Measurements from ENCODE around the gene CADM1.

Gene CADM1

GRCh38 chr11:115530752-115531151 lies 26.5 kb upstream of the CADM1 start:
- Histone ChIP-seq H3K4me1 (ENCODE audit: control insufficient read depth in 1 of 2, insufficient read depth in 2 of 2, low read length in 2 of 2) (no peaks in the 10 kb centered on the region), H3K27me3 (ENCODE audit: low read depth, low read length) (no peaks in the 10 kb centered on the region), H3K36me3 (ENCODE audit: control insufficient read depth in 1 of 2, insufficient read depth in 2 of 2, low read length in 2 of 2) (no peaks in the 10 kb centered on the region), H3K27ac (ENCODE audit: low read length) (no peak overlapping the region), H3K9me3 (ENCODE audit: control insufficient read depth in 1 of 2, low read length in 2 of 2) (no peaks in the 10 kb centered on the region), H3K4me3 (ENCODE audit: low read depth in 1 of 2, low read length in 2 of 2) (no peak overlapping the region)

- Histone ChIP-seq H3K4me1 (ENCODE audit: control insufficient read depth in 1 of 2, insufficient read depth in 2 of 2, low read length in 2 of 2) (no peaks in the 10 kb centered on the region), H3K9me3 (ENCODE audit: control insufficient read depth in 1 of 2, low read length in 2 of 2) (no peaks in the 10 kb centered on the region), H3K4me3 (ENCODE audit: low read depth in 1 of 2, low read length in 2 of 2) (no peak overlapping the region), H3K27me3 (ENCODE audit: low read depth, low read length) (no peaks in the 10 kb centered on the region), H3K27ac (ENCODE audit: low read length) (no peak overlapping the region), H3K36me3 (ENCODE audit: control insufficient read depth in 1 of 2, insufficient read depth in 2 of 2, low read length in 2 of 2) (no peaks in the 10 kb centered on the region)
Measured at GRCh38 chr11:115528225-115528624, 24.0 kb upstream of the CADM1 start.

GRCh38 chr11:115527534-115528125 lies 23.4 kb upstream of the CADM1 start:
- Histone ChIP-seq H3K9me3 (ENCODE audit: control insufficient read depth in 1 of 2, low read length in 2 of 2) (no peaks in the 10 kb centered on the region), H3K4me1 (ENCODE audit: control insufficient read depth in 1 of 2, insufficient read depth in 2 of 2, low read length in 2 of 2) (no peaks in the 10 kb centered on the region), H3K36me3 (ENCODE audit: control insufficient read depth in 1 of 2, insufficient read depth in 2 of 2, low read length in 2 of 2) (no peaks in the 10 kb centered on the region), H3K27ac (ENCODE audit: low read length) (no peak overlapping the region), H3K27me3 (ENCODE audit: low read depth, low read length) (no peaks in the 10 kb centered on the region), H3K4me3 (ENCODE audit: low read depth in 1 of 2, low read length in 2 of 2) (no peak overlapping the region)

- Histone ChIP-seq H3K4me1 (ENCODE audit: control insufficient read depth in 1 of 2, insufficient read depth in 2 of 2, low read length in 2 of 2) (no peaks in the 10 kb centered on the region), H3K27me3 (ENCODE audit: low read depth, low read length) (no peaks in the 10 kb centered on the region), H3K27ac (ENCODE audit: low read length) (no peak overlapping the region), H3K9me3 (ENCODE audit: control insufficient read depth in 1 of 2, low read length in 2 of 2) (no peaks in the 10 kb centered on the region), H3K4me3 (ENCODE audit: low read depth in 1 of 2, low read length in 2 of 2) (no peak overlapping the region), H3K36me3 (ENCODE audit: control insufficient read depth in 1 of 2, insufficient read depth in 2 of 2, low read length in 2 of 2) (no peaks in the 10 kb centered on the region)
Measured at GRCh38 chr11:115525531-115526006, 21.4 kb upstream of the CADM1 start.

- H3K27me3 ChIP-seq (ENCODE audit: low read depth, low read length) = no peaks in the 10 kb centered on the region
- no peak overlapping the region for H3K4me3 ChIP-seq (ENCODE audit: low read depth in 1 of 2, low read length in 2 of 2)
- no peaks in the 10 kb centered on the region for H3K4me1 ChIP-seq (ENCODE audit: control insufficient read depth in 1 of 2, insufficient read depth in 2 of 2, low read length in 2 of 2)
- no peaks in the 10 kb centered on the region for H3K36me3 ChIP-seq (ENCODE audit: control insufficient read depth in 1 of 2, insufficient read depth in 2 of 2, low read length in 2 of 2)
- no peaks in the 10 kb centered on the region for H3K9me3 ChIP-seq (ENCODE audit: control insufficient read depth in 1 of 2, low read length in 2 of 2)
- no peak overlapping the region for H3K27ac ChIP-seq (ENCODE audit: low read length)
Measured at GRCh38 chr11:115524572-115524971, 20.4 kb upstream of the CADM1 start.

- Histone ChIP-seq H3K9me3 (ENCODE audit: control insufficient read depth in 1 of 2, low read length in 2 of 2) (no peaks in the 10 kb centered on the region), H3K4me3 (ENCODE audit: low read depth in 1 of 2, low read length in 2 of 2) (no peak overlapping the region), H3K36me3 (ENCODE audit: control insufficient read depth in 1 of 2, insufficient read depth in 2 of 2, low read length in 2 of 2) (no peaks in the 10 kb centered on the region), H3K27me3 (ENCODE audit: low read depth, low read length) (no peaks in the 10 kb centered on the region), H3K27ac (ENCODE audit: low read length) (no peak overlapping the region), H3K4me1 (ENCODE audit: control insufficient read depth in 1 of 2, insufficient read depth in 2 of 2, low read length in 2 of 2) (no peaks in the 10 kb centered on the region)
Measured at GRCh38 chr11:115523727-115524399, 19.6 kb upstream of the CADM1 start.

GRCh38 chr11:115522302-115522701 lies 18.1 kb upstream of the CADM1 start:
- Histone ChIP-seq H3K27ac (ENCODE audit: low read length) (no peak overlapping the region), H3K27me3 (ENCODE audit: low read depth, low read length) (no peaks in the 10 kb centered on the region), H3K9me3 (ENCODE audit: control insufficient read depth in 1 of 2, low read length in 2 of 2) (no peaks in the 10 kb centered on the region), H3K4me3 (ENCODE audit: low read depth in 1 of 2, low read length in 2 of 2) (no peak overlapping the region), H3K36me3 (ENCODE audit: control insufficient read depth in 1 of 2, insufficient read depth in 2 of 2, low read length in 2 of 2) (no peaks in the 10 kb centered on the region), H3K4me1 (ENCODE audit: control insufficient read depth in 1 of 2, insufficient read depth in 2 of 2, low read length in 2 of 2) (no peaks in the 10 kb centered on the region)

- H3K27me3 ChIP-seq (ENCODE audit: low read depth, low read length) = no peaks in the 10 kb centered on the region
- no peak overlapping the region for H3K4me3 ChIP-seq (ENCODE audit: low read depth in 1 of 2, low read length in 2 of 2)
- H3K36me3 ChIP-seq (ENCODE audit: control insufficient read depth in 1 of 2, insufficient read depth in 2 of 2, low read length in 2 of 2) = no peaks in the 10 kb centered on the region
- no peaks in the 10 kb centered on the region for H3K9me3 ChIP-seq (ENCODE audit: control insufficient read depth in 1 of 2, low read length in 2 of 2)
- H3K27ac ChIP-seq (ENCODE audit: low read length) = no peak overlapping the region
- H3K4me1 ChIP-seq (ENCODE audit: control insufficient read depth in 1 of 2, insufficient read depth in 2 of 2, low read length in 2 of 2) = no peaks in the 10 kb centered on the region
Measured at GRCh38 chr11:115521825-115522224, 17.6 kb upstream of the CADM1 start.

- no peaks in the 10 kb centered on the region for H3K4me1 ChIP-seq (ENCODE audit: control insufficient read depth in 1 of 2, insufficient read depth in 2 of 2, low read length in 2 of 2)
Measured at GRCh38 chr11:115518983-115519628, 14.9 kb upstream of the CADM1 start.

GRCh38 chr11:115515647-115516395 lies 11.6 kb upstream of the CADM1 start:
- Histone ChIP-seq H3K27me3 (ENCODE audit: low read depth, low read length) (no peaks in the 10 kb centered on the region), H3K4me3 (ENCODE audit: low read depth in 1 of 2, low read length in 2 of 2) (no peak overlapping the region), H3K9me3 (ENCODE audit: control insufficient read depth in 1 of 2, low read length in 2 of 2) (no peaks in the 10 kb centered on the region), H3K36me3 (ENCODE audit: control insufficient read depth in 1 of 2, insufficient read depth in 2 of 2, low read length in 2 of 2) (no peaks in the 10 kb centered on the region), H3K4me1 (ENCODE audit: control insufficient read depth in 1 of 2, insufficient read depth in 2 of 2, low read length in 2 of 2) (no peaks in the 10 kb centered on the region), H3K27ac (ENCODE audit: low read length) (no peak overlapping the region)

More at GRCh38 chr11:115518983-115519628, 14.9 kb upstream of the CADM1 start:
- no peak overlapping the region for H3K27ac ChIP-seq (ENCODE audit: low read length)
- no peak overlapping the region for H3K4me3 ChIP-seq (ENCODE audit: low read depth in 1 of 2, low read length in 2 of 2)
- H3K27me3 ChIP-seq (ENCODE audit: low read depth, low read length) = no peaks in the 10 kb centered on the region
- H3K36me3 ChIP-seq (ENCODE audit: control insufficient read depth in 1 of 2, insufficient read depth in 2 of 2, low read length in 2 of 2) = no peaks in the 10 kb centered on the region
- no peaks in the 10 kb centered on the region for H3K9me3 ChIP-seq (ENCODE audit: control insufficient read depth in 1 of 2, low read length in 2 of 2)

GRCh38 chr11:115506954-115507675 lies 2.9 kb upstream of the CADM1 start:
- Histone ChIP-seq H3K4me3 (ENCODE audit: low read depth in 1 of 2, low read length in 2 of 2) (no peak overlapping the region), H3K4me1 (ENCODE audit: control insufficient read depth in 1 of 2, insufficient read depth in 2 of 2, low read length in 2 of 2) (peaks cover 0 to 9% of the 10 kb centered on the region in 2 donors), H3K27ac (ENCODE audit: low read length) (no peak overlapping the region), H3K36me3 (ENCODE audit: control insufficient read depth in 1 of 2, insufficient read depth in 2 of 2, low read length in 2 of 2) (no peaks in the 10 kb centered on the region), H3K9me3 (ENCODE audit: control insufficient read depth in 1 of 2, low read length in 2 of 2) (no peaks in the 10 kb centered on the region), H3K27me3 (ENCODE audit: low read depth, low read length) (peaks cover 10% of the 10 kb centered on the region)

All from muscle layer of duodenum (tissue), 2 donors.